ENCODE measurements around the gene PLBD2. TPM values are rescaled to one million over a fixed set of nuclear protein-coding genes. Genes with fewer than 3 reads are reported as not detected.

PLBD2 gene
- total RNA-seq, 1 experiment from 2014 or later, result 31.4 TPM

GRCh38 chr12:113435367-113435766, 77.0 kb downstream of the PLBD2 start:
- Histone ChIP-seq H3K4me1 (ENCODE audit: insufficient read depth, low read length) (no peaks in the 10 kb centered on the region), H3T11ph (ENCODE audit: low read length) (no peak overlapping the region), H4K5ac (ENCODE audit: insufficient read length, low read depth, low read length) (no peak overlapping the region), H3K9me3 (ENCODE audit: control insufficient read depth, low read depth, low read length) (no peaks in the 10 kb centered on the region), H3K79me2 (ENCODE audit: insufficient read depth, low read length) (no peaks in the 10 kb centered on the region), H3K27me3 (ENCODE audit: insufficient read depth, low read length) (no peaks in the 10 kb centered on the region), H3K27ac (ENCODE audit: insufficient read length, low read depth, low read length) (no peak overlapping the region), H2BK15ac (ENCODE audit: low read depth, low read length) (no peak overlapping the region), H3K9ac (ENCODE audit: extremely low read depth, insufficient read length, low read length) (no peak overlapping the region), H2AFZ (ENCODE audit: low read length) (no peak overlapping the region), H3K23ac (ENCODE audit: insufficient read length, low read depth, low read length) (no peak overlapping the region), H3K56ac (ENCODE audit: insufficient read length, low read depth, low read length) (no peak overlapping the region), H2BK20ac (ENCODE audit: low read depth, low read length, poor library complexity, severe bottlenecking) (no peak overlapping the region), H4K91ac (ENCODE audit: insufficient read length, low read depth, low read length) (no peak overlapping the region), H2BK5ac (ENCODE audit: insufficient read length, low read length) (no peak overlapping the region), H3K23me2 (ENCODE audit: insufficient read length, low read depth, low read length, poor library complexity, severe bottlenecking) (no peaks in the 10 kb centered on the region), H3K4me2 (ENCODE audit: insufficient read depth, insufficient read length, low read length) (no peak overlapping the region), H3K79me1 (ENCODE audit: insufficient read depth, low read depth, low read length, poor library complexity, severe bottlenecking) (no peaks in the 10 kb centered on the region), H3K4ac (ENCODE audit: low read depth, low read length) (no peak overlapping the region), H4K8ac (replicated peaks; ENCODE audit: insufficient read length, low read depth, low read length) (no peak overlapping the region), H2BK12ac (ENCODE audit: insufficient read length, low read depth, low read length) (no peak overlapping the region), H3K14ac (ENCODE audit: insufficient read depth, low read length) (no peak overlapping the region), H4K20me1 (ENCODE audit: control insufficient read depth, insufficient read depth, insufficient read length) (no peaks in the 10 kb centered on the region), H3K18ac (ENCODE audit: insufficient read length, low read depth, low read length) (no peak overlapping the region), H2AK5ac (ENCODE audit: insufficient read length, low read length) (no peak overlapping the region), H2BK120ac (ENCODE audit: low read depth, low read length, poor library complexity, severe bottlenecking) (no peak overlapping the region)
- peaks cover 12% of the 10 kb centered on the region for H3K27me3 Mint-ChIP-seq (ENCODE audit: low read depth)
- no peak overlapping the region for H3K4me3 Mint-ChIP-seq
- H3K4me1 Mint-ChIP-seq, result peaks cover 6 to 14% of the 10 kb centered on the region in 2 experiments
- no peaks in the 10 kb centered on the region for H3K36me3 Mint-ChIP-seq (ENCODE audit: insufficient read depth in 1 of 3, low read depth in 3 of 3)
- no peak for TF ChIP-seq CTCF (conservative IDR thresholded peaks at IDR 0.05)
- no peaks in the 10 kb centered on the region; a peak in 1 of 5 replicates for H3K9me3 Mint-ChIP-seq
- no peak overlapping the region for H3K27ac Mint-ChIP-seq
- no peak for DNase-seq
- no CpG with 5 or more reads among the region's 5 CpGs for WGBS (ENCODE audit: extremely low coverage, insufficient read length, low lambda C conversion rate)
